Fibroblast of lung (primary cell): ENCODE measurements around the gene RNGTT. TPM values are rescaled to one million over a fixed set of nuclear protein-coding genes. Genes with fewer than 3 reads are reported as not detected.

Experiments used
- DNase-seq, 2 donors: peaks; one replicate each; pipeline versions ENCODE4 v3.0.0 to v3.0.0-alpha.2; 2010; ENCODE audit warnings: low read depth in 2 of 2
- H2AFZ ChIP-seq: 2 replicates; pipeline ENCODE4 v1.5.1; 2012; ENCODE audit warnings: low read length, control low read depth, inconsistent platforms
- H3K27ac ChIP-seq: 2 replicates; pipeline ENCODE4 v1.5.1; 2011; ENCODE audit warnings: low read length, control low read depth; ENCODE audit not compliant: insufficient read depth
- H3K27me3 ChIP-seq: 2 replicates; pipeline ENCODE4 v1.5.1; 2011; ENCODE audit warnings: mild to moderate bottlenecking, low read length; ENCODE audit not compliant: control insufficient read depth, insufficient read depth
- H3K36me3 ChIP-seq: 2 replicates; pipeline ENCODE4 v1.5.1; 2011; ENCODE audit warnings: low read length; ENCODE audit not compliant: control insufficient read depth, insufficient read depth
- H3K4me1 ChIP-seq: 2 replicates; pipeline ENCODE4 v1.5.1; 2011; ENCODE audit warnings: low read length; ENCODE audit not compliant: control insufficient read depth, insufficient read depth; ENCODE audit errors: extremely low read depth
- H3K4me2 ChIP-seq: 2 replicates; pipeline ENCODE4 v1.5.1; 2011; ENCODE audit warnings: low read length, control low read depth; ENCODE audit not compliant: insufficient read depth; ENCODE audit errors: extremely low read depth
- H3K4me3 ChIP-seq, 4 experiments: fragments of 200-600 bp in 1 of 4; sonication (generic) in 1 of 4; replicated peaks in 1 of 4; 2 replicates each; pipeline ENCODE4 v1.5.1; 2011 to 2016; ENCODE audit warnings: low read length in 4 of 4, low read depth in 3 of 4, mild to moderate bottlenecking in 3 of 4, control low read depth in 2 of 4, inconsistent platforms in 1 of 4, mixed read lengths in 1 of 4; ENCODE audit not compliant: insufficient read depth in 1 of 4; ENCODE audit errors: control extremely low read depth in 1 of 4
- H3K79me2 ChIP-seq: 2 replicates; pipeline ENCODE4 v1.5.1; 2012; ENCODE audit warnings: mild to moderate bottlenecking, low read length, inconsistent platforms; ENCODE audit not compliant: control insufficient read depth, insufficient read depth
- H3K9ac ChIP-seq: 2 replicates; pipeline ENCODE4 v1.5.1; 2011; ENCODE audit warnings: mild to moderate bottlenecking, low read length, control low read depth; ENCODE audit not compliant: insufficient read depth
- H3K9me3 ChIP-seq: 2 replicates; pipeline ENCODE4 v1.5.1; 2012; ENCODE audit warnings: low read depth, low read length; ENCODE audit not compliant: control insufficient read depth, insufficient read depth
- H4K20me1 ChIP-seq: 2 replicates; pipeline ENCODE4 v1.5.1; 2011; ENCODE audit warnings: low read length; ENCODE audit not compliant: control insufficient read depth, insufficient read depth; ENCODE audit errors: extremely low read depth
- CTCF ChIP-seq, 2 donors: IDR thresholded peaks in 1 of 2; conservative IDR thresholded peaks in 1 of 2; 1 replicate in 1 of 2; 2 replicates in 1 of 2; pipeline ENCODE4 v1.5.1; 2011 to 2012; ENCODE audit warnings: low read length in 2 of 2, control low read depth in 1 of 2, inconsistent platforms in 1 of 2, low read depth in 1 of 2, mild to moderate bottlenecking in 1 of 2
- EZH2 ChIP-seq: IDR thresholded peaks from 2 replicates; pipeline ENCODE4 v1.5.1; 2012; ENCODE audit warnings: low read length, control low read depth, mild to moderate bottlenecking; ENCODE audit errors: missing control alignments
- polyA plus RNA-seq, 2 donors: library from polyadenylated mRNA; depleted of rRNA in 1 of 2; stranded (reverse) in 1 of 2; unstranded in 1 of 2; fragments of >200 nt; gene quantifications; 2 replicates each; pipeline ENCODE4 v1.2.1, GENCODE V29; 2011 to 2012; ENCODE audit warnings: missing spikeins in 1 of 2
- total RNA-seq: library from RNA; depleted of rRNA; stranded (reverse); fragments of >200 nt; gene quantifications from 2 replicates; pipeline ENCODE4 v1.2.1, GENCODE V29; 2014

Gene RNGTT
- total and polyA plus RNA-seq, 2 donors (not counting 1 experiment from before 2014, with no cell fraction given): 10.7 to 12.7 TPM

DNA sequence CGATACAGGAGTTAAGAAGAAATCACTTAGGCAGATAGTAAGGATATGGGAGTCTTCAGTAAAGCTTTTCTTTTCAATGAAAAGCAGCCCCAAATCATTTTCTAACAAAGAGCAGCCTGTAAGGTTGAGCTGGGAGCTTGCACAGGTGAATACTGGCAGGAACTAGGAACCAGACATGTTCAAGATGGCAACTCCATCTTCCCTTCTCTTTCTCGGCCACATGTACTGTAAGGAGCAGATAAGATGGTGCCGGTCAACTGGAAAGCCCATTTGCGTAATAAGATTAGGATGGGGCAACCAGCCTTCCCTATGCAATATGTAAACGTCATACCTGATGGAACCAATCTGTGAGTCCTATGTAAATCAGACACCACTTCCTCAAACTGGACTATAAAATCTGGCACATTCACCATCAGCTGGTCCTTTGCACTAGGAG, 46.2 kb upstream of the RNGTT start:
- Histone ChIP-seq H3K79me2 (no peaks in the 10 kb centered on the region), H3K9ac (no peak overlapping the region), H3K4me1 (no peaks in the 10 kb centered on the region), H3K27ac (no peak overlapping the region), H3K4me3 (no peak overlapping the region), H3K9me3 (no peaks in the 10 kb centered on the region), H4K20me1 (no peaks in the 10 kb centered on the region), H3K36me3 (no peaks in the 10 kb centered on the region), H3K27me3 (no peaks in the 10 kb centered on the region), H3K4me2 (no peak overlapping the region), H2AFZ (no peak overlapping the region)
- DNase-seq: no peak
- TF ChIP-seq CTCF (conservative IDR thresholded peaks at IDR 0.05 in 1 of 2, IDR thresholded peaks at IDR 0.05 in 1 of 2; ENCODE audit: low read depth in 1 of 2, low read length in 2 of 2) (no peak), EZH2 (no peak)

- Histone ChIP-seq H3K9me3 (no peaks in the 10 kb centered on the region), H3K4me2 (no peak overlapping the region), H2AFZ (no peak overlapping the region), H3K79me2 (no peaks in the 10 kb centered on the region), H3K27ac (no peak overlapping the region), H3K4me3 (no peak overlapping the region), H3K36me3 (no peaks in the 10 kb centered on the region), H3K27me3 (no peaks in the 10 kb centered on the region), H3K9ac (no peak overlapping the region), H3K4me1 (no peaks in the 10 kb centered on the region), H4K20me1 (no peaks in the 10 kb centered on the region)
- no peak for TF ChIP-seq CTCF (conservative IDR thresholded peaks at IDR 0.05 in 1 of 2, IDR thresholded peaks at IDR 0.05 in 1 of 2; ENCODE audit: low read depth in 1 of 2, low read length in 2 of 2)
- no peak for TF ChIP-seq EZH2
- DNase-seq: no peak
Measured at GRCh38 chr6:89008815-89009374, 45.5 kb upstream of the RNGTT start.

DNA sequence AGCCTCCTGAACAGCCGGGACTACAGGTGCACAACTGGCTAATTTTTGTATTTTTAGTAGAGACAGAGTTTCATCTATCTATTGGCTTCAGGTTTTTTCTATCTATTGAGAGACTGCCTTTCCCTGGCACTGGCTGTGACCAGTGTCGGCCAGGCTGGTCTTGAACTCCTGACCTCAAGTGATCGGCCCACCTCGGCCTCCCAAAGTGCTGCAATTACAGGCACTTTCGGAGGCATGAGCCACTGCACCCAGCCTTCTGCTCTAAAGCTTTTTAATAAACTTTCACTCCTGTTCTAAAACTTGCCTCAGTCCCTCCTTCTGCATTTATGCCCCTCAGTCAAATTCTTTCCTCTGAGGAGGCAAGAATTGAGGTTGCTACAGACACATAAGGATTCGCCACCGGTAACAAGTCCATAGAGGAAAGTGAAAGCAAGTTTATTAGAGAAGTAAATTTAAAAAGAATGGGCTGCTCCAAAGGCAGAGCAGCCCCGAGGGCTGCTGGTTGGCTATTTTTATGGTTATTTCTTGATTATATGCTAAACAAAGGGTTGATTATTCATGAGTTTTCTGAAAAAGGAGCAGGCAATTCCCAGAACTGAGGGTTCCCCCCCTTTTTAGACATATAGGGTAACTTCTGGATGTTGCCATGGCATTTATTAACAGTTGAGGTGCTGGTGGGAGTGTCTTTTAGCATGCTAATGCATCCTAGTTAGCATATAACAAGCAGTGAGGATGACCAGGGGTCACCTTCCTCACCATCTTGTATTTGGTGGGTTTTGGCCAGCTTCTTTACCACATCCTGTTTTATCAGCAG, 44.8 kb upstream of the RNGTT start:
- no peak overlapping the region for H3K4me2 ChIP-seq
- no peak for DNase-seq
- no peak overlapping the region for H3K4me3 ChIP-seq

More for the DNA sequence above, 44.8 kb upstream of the RNGTT start:
- Histone ChIP-seq H3K79me2 (no peaks in the 10 kb centered on the region), H3K4me1 (no peaks in the 10 kb centered on the region), H3K36me3 (no peaks in the 10 kb centered on the region), H3K9ac (no peak overlapping the region), H3K27ac (no peak overlapping the region), H4K20me1 (no peaks in the 10 kb centered on the region), H3K27me3 (no peaks in the 10 kb centered on the region), H2AFZ (no peak overlapping the region), H3K9me3 (no peaks in the 10 kb centered on the region)
- TF ChIP-seq CTCF (conservative IDR thresholded peaks at IDR 0.05 in 1 of 2, IDR thresholded peaks at IDR 0.05 in 1 of 2; ENCODE audit: low read depth in 1 of 2, low read length in 2 of 2) (no peak), EZH2 (no peak)
